Measurements from ENCODE around the gene HCN4.
A peak's percentile ranks its signal among the peaks of the same experiment; 100 is the strongest.

The HCN4 gene

DNA sequence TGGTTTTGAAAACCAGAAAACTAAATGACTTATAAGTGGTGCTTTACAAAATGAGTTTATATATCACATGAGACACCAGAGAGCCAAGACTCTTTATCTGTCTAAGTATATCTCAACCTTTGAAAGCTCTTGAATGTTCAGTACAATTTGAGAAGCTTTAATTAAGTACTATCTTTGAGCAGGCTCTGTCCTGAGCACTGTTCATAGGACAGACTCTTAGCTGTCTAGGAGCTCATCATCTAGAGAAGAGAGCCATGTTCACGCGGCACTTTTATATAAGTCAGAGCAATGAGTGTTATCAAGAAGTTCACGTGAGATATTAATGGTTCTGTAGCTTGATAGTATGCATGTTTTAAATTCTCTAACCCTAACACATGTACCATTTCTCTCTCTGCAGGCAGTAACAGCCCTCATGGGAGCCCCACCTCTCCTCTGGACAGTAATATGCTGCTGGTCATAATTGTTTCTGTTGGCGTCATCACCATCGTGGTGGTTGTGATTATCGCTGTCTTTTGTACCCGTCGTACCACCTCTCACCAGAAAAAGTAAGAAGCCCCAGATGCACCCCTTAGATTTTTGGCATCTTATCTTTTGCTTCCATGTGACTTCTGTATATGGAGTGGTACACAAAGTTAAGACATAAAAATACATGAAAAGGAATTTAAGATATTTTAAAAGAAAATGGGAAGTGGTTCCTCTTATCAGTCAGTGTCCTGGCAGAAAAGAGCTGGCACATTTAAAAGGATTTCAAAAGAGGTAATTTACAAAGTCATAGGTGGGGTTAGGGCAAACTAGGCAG lies 86.0 kb downstream of the HCN4 start:
- H3K9ac ChIP-seq (ENCODE audit: low read length), result no peak overlapping the region
- H3K27me3 ChIP-seq (ENCODE audit: insufficient read depth, low read length, poor library complexity), result no peaks in the 10 kb centered on the region
- no peak overlapping the region for H3K56ac ChIP-seq (ENCODE audit: low read length)
- no peak overlapping the region for H3K27ac ChIP-seq (ENCODE audit: low read depth, low read length)
- H3K4me3 ChIP-seq (ENCODE audit: low read length), result no peak overlapping the region
- no peak overlapping the region for H3K4ac ChIP-seq (ENCODE audit: low read depth, low read length)
- no peak for DNase-seq
- no peaks in the 10 kb centered on the region for H3K4me1 ChIP-seq (ENCODE audit: control insufficient read depth, low read depth, low read length)
- no CpG with 5 or more reads among the region's 8 CpGs for WGBS (ENCODE audit: extremely low coverage, insufficient coverage, low lambda C conversion rate)
- H3K36me3 ChIP-seq (ENCODE audit: control insufficient read depth, insufficient read depth, low read length), result no peaks in the 10 kb centered on the region
- no peak overlapping the region for H4K8ac ChIP-seq (ENCODE audit: low read depth, low read length)
- H4K5ac ChIP-seq (ENCODE audit: low read length), result no peak overlapping the region
- H2BK5ac ChIP-seq (ENCODE audit: low read length), result no peak overlapping the region
- no peak overlapping the region for H2BK15ac ChIP-seq (replicated peaks; ENCODE audit: low read depth)
- no peaks in the 10 kb centered on the region for H3K79me2 ChIP-seq (ENCODE audit: control insufficient read depth, insufficient read depth, low read length)
- no peak overlapping the region for H2BK120ac ChIP-seq (ENCODE audit: low read depth, low read length)
- H3K23ac ChIP-seq (ENCODE audit: low read length), result no peak overlapping the region
- H3K79me1 ChIP-seq (ENCODE audit: low read length), result no peaks in the 10 kb centered on the region
- no peak overlapping the region for H3K18ac ChIP-seq (ENCODE audit: low read length)
- no peak overlapping the region for H2AK5ac ChIP-seq (ENCODE audit: low read length)
- no peak overlapping the region for H3K4me2 ChIP-seq (ENCODE audit: low read length)

DNA sequence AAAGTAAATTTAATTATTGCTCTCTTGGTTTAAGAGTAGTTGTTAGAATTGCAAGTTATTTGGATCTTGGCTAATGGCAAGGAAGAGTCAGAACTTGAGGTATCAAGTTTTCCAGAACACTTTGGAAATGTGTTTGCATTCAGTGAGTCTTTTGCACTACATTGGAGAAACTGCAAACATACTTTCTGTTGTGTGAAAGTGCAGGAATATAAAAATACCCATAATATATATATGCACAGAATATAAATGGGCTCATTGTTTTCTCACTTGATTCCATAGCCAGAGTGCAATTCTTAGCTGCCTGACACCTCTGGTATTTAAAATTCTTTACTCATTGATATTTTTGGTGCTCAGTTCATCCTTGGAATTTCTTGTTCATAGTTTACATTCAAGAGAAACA lies 92.9 kb downstream of the HCN4 start:
- Histone ChIP-seq H3K79me2 (ENCODE audit: control insufficient read depth, insufficient read depth, low read length) (no peaks in the 10 kb centered on the region), H3K23ac (ENCODE audit: low read length) (no peak overlapping the region), H3K9ac (ENCODE audit: low read length) (no peak overlapping the region), H3K4me1 (ENCODE audit: control insufficient read depth, low read depth, low read length) (no peaks in the 10 kb centered on the region), H2BK5ac (ENCODE audit: low read length) (no peak overlapping the region), H4K5ac (ENCODE audit: low read length) (no peak overlapping the region), H3K4me2 (ENCODE audit: low read length) (no peak overlapping the region), H3K27me3 (ENCODE audit: insufficient read depth, low read length, poor library complexity) (no peaks in the 10 kb centered on the region), H2BK15ac (replicated peaks; ENCODE audit: low read depth) (no peak overlapping the region), H2BK120ac (ENCODE audit: low read depth, low read length) (no peak overlapping the region), H2AK5ac (ENCODE audit: low read length) (no peak overlapping the region), H3K4me3 (ENCODE audit: low read length) (no peak overlapping the region), H3K27ac (ENCODE audit: low read depth, low read length) (no peak overlapping the region), H3K4ac (ENCODE audit: low read depth, low read length) (no peak overlapping the region), H3K56ac (ENCODE audit: low read length) (no peak overlapping the region), H3K18ac (ENCODE audit: low read length) (no peak overlapping the region), H3K36me3 (ENCODE audit: control insufficient read depth, insufficient read depth, low read length) (no peaks in the 10 kb centered on the region), H4K8ac (ENCODE audit: low read depth, low read length) (no peak overlapping the region), H3K79me1 (ENCODE audit: low read length) (no peaks in the 10 kb centered on the region)
- no peak for DNase-seq

DNA sequence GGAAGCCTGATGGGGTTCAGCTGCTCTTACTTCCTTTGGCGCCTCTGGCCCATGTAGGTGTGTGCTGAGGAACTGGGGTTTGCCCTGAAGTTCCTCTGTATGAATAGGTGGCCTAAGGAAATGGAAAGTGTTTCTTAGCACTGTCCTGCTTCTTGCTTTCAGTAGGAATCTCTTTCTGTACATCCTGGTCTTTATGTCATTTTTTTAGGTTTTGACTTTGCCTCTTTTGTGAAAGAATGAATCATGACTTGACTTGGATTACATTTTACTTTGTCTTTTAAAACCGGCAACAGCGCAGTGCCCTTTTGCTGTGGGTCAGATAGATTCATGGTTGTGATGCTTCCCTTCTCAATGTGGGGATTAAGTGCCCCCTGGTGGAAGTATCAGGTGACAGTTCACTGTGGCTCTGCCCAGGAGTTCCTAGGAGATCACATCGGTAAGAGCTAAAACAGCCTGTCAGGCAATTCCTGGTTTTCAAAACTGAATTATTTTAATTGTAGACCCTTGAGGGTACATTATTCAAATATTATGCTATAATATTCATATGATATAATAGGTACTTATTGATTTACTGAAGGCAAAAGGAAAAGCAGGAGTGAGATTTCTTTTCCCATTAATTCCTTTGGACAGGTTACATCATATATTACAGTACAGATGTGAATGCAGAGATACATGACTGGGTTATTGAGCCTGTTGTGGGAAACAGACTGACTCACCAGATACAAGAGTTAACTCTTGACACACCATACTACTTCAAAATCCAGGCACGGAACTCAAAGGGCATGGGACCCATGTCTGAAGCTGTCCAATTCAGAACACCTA lies 95.4 kb downstream of the HCN4 start:
- Histone ChIP-seq H4K8ac (ENCODE audit: low read depth, low read length) (no peak overlapping the region), H3K23ac (ENCODE audit: low read length) (no peak overlapping the region), H3K27me3 (ENCODE audit: insufficient read depth, low read length, poor library complexity) (no peaks in the 10 kb centered on the region), H3K4me3 (ENCODE audit: low read length) (no peak overlapping the region), H3K4me2 (ENCODE audit: low read length) (no peak overlapping the region), H2BK5ac (ENCODE audit: low read length) (no peak overlapping the region), H3K36me3 (ENCODE audit: control insufficient read depth, insufficient read depth, low read length) (peaks cover 2% of the 10 kb centered on the region), H2BK15ac (replicated peaks; ENCODE audit: low read depth) (no peak overlapping the region), H4K5ac (ENCODE audit: low read length) (no peak overlapping the region), H2AK5ac (ENCODE audit: low read length) (no peak overlapping the region), H3K56ac (ENCODE audit: low read length) (no peak overlapping the region), H3K79me1 (ENCODE audit: low read length) (no peaks in the 10 kb centered on the region), H3K4ac (ENCODE audit: low read depth, low read length) (no peak overlapping the region), H3K27ac (ENCODE audit: low read depth, low read length) (no peak overlapping the region), H3K4me1 (ENCODE audit: control insufficient read depth, low read depth, low read length) (no peaks in the 10 kb centered on the region), H3K9ac (ENCODE audit: low read length) (no peak overlapping the region), H2BK120ac (ENCODE audit: low read depth, low read length) (no peak overlapping the region), H3K18ac (ENCODE audit: low read length) (no peak overlapping the region), H3K79me2 (ENCODE audit: control insufficient read depth, insufficient read depth, low read length) (no peaks in the 10 kb centered on the region)
- WGBS (ENCODE audit: extremely low coverage, insufficient coverage, low lambda C conversion rate), result no CpG with 5 or more reads among the region's 5 CpGs
- DNase-seq, result peak; percentile 73

DNA sequence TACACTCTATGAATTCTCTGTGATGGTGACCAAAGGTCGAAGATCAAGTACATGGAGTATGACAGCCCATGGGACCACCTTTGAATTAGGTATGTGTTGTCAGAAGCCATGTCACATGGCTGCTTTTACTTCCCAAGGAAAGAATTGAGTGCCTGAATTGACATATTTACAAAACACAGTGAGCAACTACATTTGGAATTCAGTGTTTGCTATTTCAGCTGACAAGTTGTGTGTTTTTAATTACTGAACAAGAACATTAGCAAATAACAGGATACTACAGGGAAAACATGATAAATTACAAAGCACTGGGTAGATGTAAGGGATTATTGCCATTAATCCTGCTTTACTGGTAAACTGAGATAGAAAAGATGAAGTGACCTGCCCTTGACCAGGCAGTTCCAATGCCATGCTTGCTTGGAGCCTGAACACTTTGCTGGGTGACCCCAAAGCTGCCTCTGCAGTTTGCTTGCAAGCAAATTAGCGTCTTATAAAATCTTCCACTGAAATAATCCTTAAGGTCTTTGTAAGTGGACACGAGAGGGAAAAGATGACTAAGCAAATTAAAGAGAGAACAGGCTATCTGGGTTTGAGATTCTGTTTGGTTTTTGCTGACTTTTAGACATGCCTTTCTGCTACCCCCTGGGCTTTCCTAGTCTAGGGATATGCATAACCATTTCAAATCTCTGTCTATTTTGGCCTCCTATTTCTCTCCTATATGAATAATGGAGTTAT lies 98.2 kb downstream of the HCN4 start:
- no peak overlapping the region for H2BK5ac ChIP-seq (ENCODE audit: low read length)
- H3K79me1 ChIP-seq (ENCODE audit: low read length), result no peaks in the 10 kb centered on the region
- no peak overlapping the region for H3K4me2 ChIP-seq (ENCODE audit: low read length)
- no peak overlapping the region for H2BK15ac ChIP-seq (replicated peaks; ENCODE audit: low read depth)
- no peak overlapping the region for H4K5ac ChIP-seq (ENCODE audit: low read length)
- no peak overlapping the region for H2BK120ac ChIP-seq (ENCODE audit: low read depth, low read length)
- H3K9ac ChIP-seq (ENCODE audit: low read length), result no peak overlapping the region
- no peak overlapping the region for H3K27ac ChIP-seq (ENCODE audit: low read depth, low read length)
- H3K36me3 ChIP-seq (ENCODE audit: control insufficient read depth, insufficient read depth, low read length), result peaks cover 2% of the 10 kb centered on the region
- no peak overlapping the region for H3K18ac ChIP-seq (ENCODE audit: low read length)
- no peak for DNase-seq
- H3K56ac ChIP-seq (ENCODE audit: low read length), result no peak overlapping the region
- H3K4me3 ChIP-seq (ENCODE audit: low read length), result no peak overlapping the region
- H2AK5ac ChIP-seq (ENCODE audit: low read length), result no peak overlapping the region
- no peaks in the 10 kb centered on the region for H3K79me2 ChIP-seq (ENCODE audit: control insufficient read depth, insufficient read depth, low read length)
- no peaks in the 10 kb centered on the region for H3K4me1 ChIP-seq (ENCODE audit: control insufficient read depth, low read depth, low read length)
- no peak overlapping the region for H3K23ac ChIP-seq (ENCODE audit: low read length)
- H3K4ac ChIP-seq (ENCODE audit: low read depth, low read length), result no peak overlapping the region
- H4K8ac ChIP-seq (ENCODE audit: low read depth, low read length), result no peak overlapping the region
- H3K27me3 ChIP-seq (ENCODE audit: insufficient read depth, low read length, poor library complexity), result no peaks in the 10 kb centered on the region
- WGBS (ENCODE audit: extremely low coverage, insufficient coverage, low lambda C conversion rate), result no CpG with 5 or more reads among the region's 3 CpGs

Measured in mesendoderm (in vitro differentiated cells).